ENCODE data around the gene TFR2.

DNA sequence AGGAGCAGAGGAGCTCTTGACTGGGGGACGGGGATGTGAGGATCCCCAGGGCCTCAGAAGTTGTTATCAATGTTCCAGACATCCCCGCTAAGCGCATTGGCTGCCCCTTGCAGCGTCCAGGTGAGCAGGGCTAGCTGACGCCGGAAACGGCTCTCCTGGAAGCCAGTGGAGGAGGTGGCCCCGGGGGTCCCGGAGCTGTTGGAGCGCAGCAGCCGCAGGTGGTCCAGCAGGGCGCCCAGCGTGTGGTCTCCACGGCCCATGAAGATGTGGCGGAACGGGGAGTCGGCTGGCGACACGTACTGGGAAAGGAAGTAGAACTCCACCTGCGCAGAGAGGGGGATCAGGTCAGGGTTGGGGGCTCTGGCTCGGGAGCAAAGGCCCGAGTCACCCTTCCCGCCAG, 20.5 kb downstream of the TFR2 start:
- TF ChIP-seq CTCF (IDR thresholded peaks at IDR 0.05) (no peak), EZH2phosphoT487 (IDR thresholded peaks at IDR 0.05) (no peak), EZH2 (IDR thresholded peaks at IDR 0.05) (no peak)

All from neural progenitor cell (in vitro differentiated cells).